Liver (tissue), 3 donors: ENCODE measurements around the gene TOMM20.

Source experiments
- ATF3 ChIP-seq: IDR thresholded peaks from 2 replicates; pipeline ENCODE4 v1.6.1; 2016; ENCODE audit warnings: antibody characterized with exemption
- CTCF ChIP-seq: fragments of 150-350 bp; IDR thresholded peaks from 2 replicates; pipeline ENCODE4 v1.5.1; 2017; ENCODE audit warnings: improper control_type of control experiment, low read depth, low read length; ENCODE audit not compliant: missing input control
- EGR1 ChIP-seq, 2 donors: IDR thresholded peaks; 2 replicates each; pipeline ENCODE4 v1.6.1; 2016 to 2018; ENCODE audit warnings: antibody characterized with exemption in 2 of 2, low read depth in 2 of 2
- GABPA ChIP-seq, 2 donors: IDR thresholded peaks in 1 of 2; conservative IDR thresholded peaks in 1 of 2; 2 replicates each; pipeline ENCODE4 v1.6.1; 2016; ENCODE audit warnings: antibody characterized with exemption in 2 of 2, mild to moderate bottlenecking in 1 of 2, moderate library complexity in 1 of 2
- HNF4G ChIP-seq: IDR thresholded peaks from 2 replicates; pipeline ENCODE4 v1.6.1; 2016; ENCODE audit warnings: antibody characterized with exemption
- JUND ChIP-seq, 2 donors: IDR thresholded peaks; 2 replicates each; pipeline ENCODE4 v1.6.1; 2016; ENCODE audit warnings: antibody characterized with exemption in 2 of 2
- MAX ChIP-seq: IDR thresholded peaks from 2 replicates; pipeline ENCODE4 v1.6.1; 2016; ENCODE audit warnings: antibody characterized with exemption
- NR2F2 ChIP-seq: IDR thresholded peaks from 2 replicates; pipeline ENCODE4 v1.6.1; 2016; ENCODE audit warnings: antibody characterized with exemption
- RAD21 ChIP-seq, 2 donors: IDR thresholded peaks; 2 replicates each; pipeline ENCODE4 v1.6.1; 2016; ENCODE audit warnings: antibody characterized with exemption in 2 of 2, mild to moderate bottlenecking in 2 of 2
- REST ChIP-seq: IDR thresholded peaks from 2 replicates; pipeline ENCODE4 v1.6.1; 2016; ENCODE audit warnings: antibody characterized with exemption, mild to moderate bottlenecking
- SP1 ChIP-seq: IDR thresholded peaks from 2 replicates; pipeline ENCODE4 v1.6.1; 2018; ENCODE audit warnings: antibody characterized with exemption, mild to moderate bottlenecking
- TAF1 ChIP-seq: conservative IDR thresholded peaks from 2 replicates; pipeline ENCODE4 v1.6.1; 2016; ENCODE audit warnings: antibody characterized with exemption, mild to moderate bottlenecking
- YY1 ChIP-seq: IDR thresholded peaks from 2 replicates; pipeline ENCODE4 v1.6.1; 2016; ENCODE audit warnings: antibody characterized with exemption, mild to moderate bottlenecking
- ZBTB33 ChIP-seq: IDR thresholded peaks from 2 replicates; pipeline ENCODE4 v1.6.1; 2016; ENCODE audit warnings: antibody characterized with exemption
- donor health status: healthy.
- donor health status: healthy.

GRCh38 chr1:235142991-235143390 lies 14.4 kb upstream of the TOMM20 start:
- TF ChIP-seq CTCF, result no peak
- TF ChIP-seq REST, result no peak
- no peak for TF ChIP-seq RAD21 (IDR thresholded peaks at IDR 0.05)
- TF ChIP-seq JUND (IDR thresholded peaks at IDR 0.05), result no peak
- TF ChIP-seq TAF1, result no peak
- TF ChIP-seq EGR1 (IDR thresholded peaks at IDR 0.05; ENCODE audit: low read depth in 2 of 2), result no peak
- TF ChIP-seq YY1, result no peak
- no peak for TF ChIP-seq GABPA (IDR thresholded peaks at IDR 0.05 in 1 of 2, conservative IDR thresholded peaks at IDR 0.05 in 1 of 2)
- no peak for TF ChIP-seq MAX
- TF ChIP-seq ATF3, result no peak
- no peak for TF ChIP-seq NR2F2
- TF ChIP-seq SP1, result no peak
- TF ChIP-seq ZBTB33, result no peak
- TF ChIP-seq HNF4G, result no peak
